Caco-2 (cell line): ENCODE results near the gene REX1BD. TPM values are rescaled to one million over a fixed set of nuclear protein-coding genes. Genes with fewer than 3 reads are reported as not detected.

Source experiments
- BruUV-seq: library from RNA; stranded (reverse); fragments of 400-500 nt; replicated peaks from 2 replicates; lab custom pipeline; 2021; lab: Mats Ljungman, UMichigan
- CTCF ChIA-PET: fragments of 300-600 bp; sonication (Branson Sonifier 250); formaldehyde crosslinking; loops from one replicate; lab custom pipeline; 2022; ENCODE audit warnings: antibody characterized with exemption; lab: Charles Lee
- POLR2A ChIA-PET: fragments of 300-600 bp; sonication (Branson Sonifier 250); formaldehyde crosslinking; loops from one replicate; lab custom pipeline; 2022; ENCODE audit warnings: antibody characterized with exemption; lab: Charles Lee
- DNase-seq, 2 experiments: peaks; one replicate each; pipeline versions ENCODE4 v3.0.0 to v3.0.0-alpha.2; 2020 to 2022
- H3K27me3 ChIP-seq: replicated peaks from 2 replicates; pipeline ENCODE4 v1.6.0; 2011; ENCODE audit warnings: low read length; ENCODE audit not compliant: control insufficient read depth, insufficient read depth
- H3K36me3 ChIP-seq: 2 replicates; pipeline ENCODE4 v1.5.1; 2011; ENCODE audit warnings: low read length; ENCODE audit not compliant: control insufficient read depth, insufficient read depth
- H3K4me1 ChIP-seq: fragments of 250-450 bp; sonication (Bioruptor Pico); 2 replicates; pipeline ENCODE4 v1.5.1; 2020; ENCODE audit warnings: mild to moderate bottlenecking
- H3K4me3 ChIP-seq: 2 replicates; pipeline ENCODE4 v1.5.1; 2011; ENCODE audit warnings: low read depth, mild to moderate bottlenecking, control low read depth, low read length
- H3K9me3 ChIP-seq: fragments of 250-450 bp; sonication (Bioruptor Pico); 2 replicates; pipeline ENCODE4 v1.5.1; 2020; ENCODE audit warnings: mild to moderate bottlenecking, moderate library complexity
- H3K27ac Mint-ChIP-seq: one replicate; pipeline ENCODE4 v1.8.0; 2022; ENCODE audit warnings: mixed read lengths; ENCODE audit not compliant: unreplicated experiment
- H3K27me3 Mint-ChIP-seq: one replicate; pipeline ENCODE4 v1.8.0; 2022; ENCODE audit warnings: mixed read lengths; ENCODE audit not compliant: insufficient read depth, unreplicated experiment
- H3K36me3 Mint-ChIP-seq: one replicate; pipeline ENCODE4 v1.8.0; 2022; ENCODE audit warnings: mild to moderate bottlenecking, mixed read lengths; ENCODE audit not compliant: insufficient read depth, unreplicated experiment
- H3K4me1 Mint-ChIP-seq: one replicate; pipeline ENCODE4 v1.8.0; 2022; ENCODE audit warnings: low read depth, mixed read lengths; ENCODE audit not compliant: unreplicated experiment
- H3K4me3 Mint-ChIP-seq: one replicate; pipeline ENCODE4 v1.8.0; 2022; ENCODE audit warnings: mild to moderate bottlenecking, moderate library complexity, mixed read lengths; ENCODE audit not compliant: unreplicated experiment
- H3K9me3 Mint-ChIP-seq: one replicate; pipeline ENCODE4 v1.8.0; 2022; ENCODE audit warnings: mixed read lengths; ENCODE audit not compliant: unreplicated experiment
- intact Hi-C: fragments of 100-400 bp; cut with micrococcal nuclease; formaldehyde crosslinking; loops from one replicate; pipeline ENCODE4 v1.10.0; 2022; ENCODE audit not compliant: unreplicated experiment
- total RNA-seq: library from RNA; stranded (reverse); gene quantifications from 2 replicates; pipeline ENCODE4 v1.2.3, GENCODE V29; 2022
- TF ChIP-seq, protein P1 (sequence below), 2 experiments: fragments of 200-600 bp in 1 of 2; IDR thresholded peaks; 1 replicate in 1 of 2; 2 replicates in 1 of 2; pipeline versions ENCODE4 v1.5.1 to v1.8.0; 2011 to 2022; ENCODE audit warnings: antibody characterized with exemption in 1 of 2, control low read depth in 1 of 2, inconsistent platforms in 1 of 2, low read depth in 1 of 2, low read length in 1 of 2, mild to moderate bottlenecking in 1 of 2, moderate library complexity in 1 of 2; ENCODE audit not compliant: insufficient read depth in 1 of 2, severe bottlenecking in 1 of 2, unreplicated experiment in 1 of 2

REX1BD gene
- total RNA-seq, 1 experiment from 2014 or later: 48.3 TPM

DNA sequence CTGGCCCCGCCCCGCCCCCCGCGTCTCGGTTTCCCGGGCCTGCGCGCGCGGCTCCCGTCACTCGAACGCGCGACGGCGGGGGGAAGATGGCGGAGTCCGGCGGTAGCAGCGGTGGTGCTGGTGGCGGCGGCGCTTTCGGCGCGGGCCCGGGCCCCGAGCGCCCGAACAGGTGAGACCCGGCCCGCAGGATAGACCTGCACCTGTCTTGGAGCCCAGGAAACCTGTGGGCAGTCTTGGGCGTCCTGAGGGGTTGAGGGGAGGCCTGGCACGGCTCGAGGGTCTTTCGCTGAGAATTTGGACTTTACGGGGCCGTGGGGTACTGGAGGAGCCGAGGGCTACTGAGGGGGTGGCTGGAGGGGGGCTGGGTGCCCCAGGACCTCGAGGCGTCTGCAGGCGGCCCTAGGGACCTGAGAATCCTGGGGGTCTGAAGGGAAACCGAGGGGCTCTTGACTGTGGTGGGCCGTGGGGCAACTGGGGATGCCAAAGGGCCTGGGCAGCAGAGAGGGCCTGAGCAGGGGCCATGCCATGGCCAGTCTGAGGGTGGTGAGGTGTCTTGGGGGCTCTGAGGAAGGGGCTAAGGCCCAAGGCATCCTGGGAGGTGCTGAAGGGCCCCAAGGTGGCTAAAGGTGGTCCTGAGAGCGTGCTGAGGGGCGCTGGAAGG is 48.5 kb downstream of the REX1BD start, which contains the start of gene KLHL26:
Gene KLHL26 (plus strand): TSS at position 60 of the 661 bp plus-strand sequence. CDS start 27 bp downstream, at position 87.
- POLR2A ChIA-PET: no interaction called here
- peaks cover 15% of the 10 kb centered on the region for H3K4me1 Mint-ChIP-seq
- no peaks in the 10 kb centered on the region for H3K36me3 ChIP-seq
- H3K27me3 ChIP-seq: no peaks in the 10 kb centered on the region
- TF ChIP-seq, protein P1, sequence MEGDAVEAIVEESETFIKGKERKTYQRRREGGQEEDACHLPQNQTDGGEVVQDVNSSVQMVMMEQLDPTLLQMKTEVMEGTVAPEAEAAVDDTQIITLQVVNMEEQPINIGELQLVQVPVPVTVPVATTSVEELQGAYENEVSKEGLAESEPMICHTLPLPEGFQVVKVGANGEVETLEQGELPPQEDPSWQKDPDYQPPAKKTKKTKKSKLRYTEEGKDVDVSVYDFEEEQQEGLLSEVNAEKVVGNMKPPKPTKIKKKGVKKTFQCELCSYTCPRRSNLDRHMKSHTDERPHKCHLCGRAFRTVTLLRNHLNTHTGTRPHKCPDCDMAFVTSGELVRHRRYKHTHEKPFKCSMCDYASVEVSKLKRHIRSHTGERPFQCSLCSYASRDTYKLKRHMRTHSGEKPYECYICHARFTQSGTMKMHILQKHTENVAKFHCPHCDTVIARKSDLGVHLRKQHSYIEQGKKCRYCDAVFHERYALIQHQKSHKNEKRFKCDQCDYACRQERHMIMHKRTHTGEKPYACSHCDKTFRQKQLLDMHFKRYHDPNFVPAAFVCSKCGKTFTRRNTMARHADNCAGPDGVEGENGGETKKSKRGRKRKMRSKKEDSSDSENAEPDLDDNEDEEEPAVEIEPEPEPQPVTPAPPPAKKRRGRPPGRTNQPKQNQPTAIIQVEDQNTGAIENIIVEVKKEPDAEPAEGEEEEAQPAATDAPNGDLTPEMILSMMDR (IDR thresholded peaks at IDR 0.05; ENCODE audit: insufficient read depth in 1 of 2, low read depth in 1 of 2, low read length in 1 of 2, severe bottlenecking in 1 of 2, unreplicated experiment in 1 of 2): no peak
- CTCF ChIA-PET: no interaction called here
- peak within 1 kb of the TSS; percentile 76 for H3K4me3 Mint-ChIP-seq
- peak within 1 kb of the TSS; percentile 98 for H3K4me3 ChIP-seq
- H3K4me1 ChIP-seq: peaks cover 15% of the 10 kb centered on the region
- H3K9me3 Mint-ChIP-seq: no peaks in the 10 kb centered on the region
- H3K9me3 ChIP-seq: no peaks in the 10 kb centered on the region
- DNase-seq: no peak
- H3K36me3 Mint-ChIP-seq: peaks cover 9% of the 10 kb centered on the region
- intact Hi-C loops: loop anchor here (1.0 to 2.0 kb wide), 2 partner anchors 48 to 115 kb away; partner anchors contain the start of genes ELL and REX1BD
- BruUV-seq: no TSS peak
- H3K27me3 Mint-ChIP-seq: peaks cover 6% of the 10 kb centered on the region
- peak within 1 kb of the TSS; percentile 69 for H3K27ac Mint-ChIP-seq

DNA sequence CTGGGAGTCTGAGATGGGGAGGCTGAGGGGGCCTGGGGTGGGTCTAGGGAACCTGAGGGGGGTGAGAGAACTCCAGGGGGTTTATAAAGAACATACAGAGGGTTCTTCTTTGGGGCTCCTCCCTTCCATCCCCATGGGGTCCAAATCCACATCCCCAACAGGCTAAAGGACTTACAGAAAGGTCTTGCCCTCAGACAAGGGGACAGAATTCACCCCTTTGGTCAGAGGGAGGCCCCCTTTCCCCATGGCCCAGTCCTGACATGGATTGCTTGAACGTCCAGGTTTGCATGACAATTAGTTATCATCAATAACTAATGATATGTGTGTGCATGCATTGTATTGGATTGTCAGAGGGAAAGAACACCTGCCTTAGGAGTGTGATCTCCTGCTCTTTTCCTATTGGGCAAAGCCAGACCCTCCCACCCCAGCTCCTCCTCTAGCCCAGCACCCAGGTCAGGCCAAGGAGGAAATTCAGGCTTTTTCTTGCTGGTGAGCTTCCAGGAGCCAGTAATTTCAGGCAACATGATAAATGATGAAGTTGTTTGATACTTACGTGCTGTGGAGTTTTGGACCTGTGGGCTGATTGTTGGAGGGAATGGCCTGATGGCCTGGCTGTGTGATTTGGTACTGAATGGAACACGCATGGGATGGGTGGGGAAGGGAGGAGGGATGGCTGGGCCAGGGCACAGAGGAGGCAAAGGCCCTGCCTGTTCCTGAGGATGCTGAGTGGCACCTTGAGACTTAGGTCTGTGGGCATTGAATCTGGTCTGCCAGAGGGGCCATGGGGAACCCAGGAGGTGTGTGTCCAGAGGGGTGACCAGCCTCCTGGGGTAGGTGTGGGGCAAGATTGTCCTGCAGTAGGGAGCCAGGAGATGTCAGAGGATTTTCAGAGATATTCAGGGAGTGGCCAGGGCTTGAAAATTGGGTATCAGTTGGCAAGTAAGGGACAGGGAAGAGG is 49.4 kb downstream of the REX1BD start:
- BruUV-seq: no TSS peak
- TF ChIP-seq, protein P1 (IDR thresholded peaks at IDR 0.05; ENCODE audit: insufficient read depth in 1 of 2, low read depth in 1 of 2, low read length in 1 of 2, severe bottlenecking in 1 of 2, unreplicated experiment in 1 of 2): no peak
- peak overlapping the region; percentile 76 for H3K4me3 Mint-ChIP-seq
- Histone ChIP-seq H3K4me3 (peak overlapping the region; percentile 98), H3K27me3 (no peaks in the 10 kb centered on the region), H3K4me1 (peaks cover 15% of the 10 kb centered on the region), H3K9me3 (no peaks in the 10 kb centered on the region), H3K36me3 (no peaks in the 10 kb centered on the region)
- no peaks in the 10 kb centered on the region for H3K9me3 Mint-ChIP-seq
- CTCF ChIA-PET: no interaction called here
- peaks cover 15% of the 10 kb centered on the region for H3K4me1 Mint-ChIP-seq
- H3K27ac Mint-ChIP-seq: no peak overlapping the region
- peaks cover 9% of the 10 kb centered on the region for H3K36me3 Mint-ChIP-seq
- POLR2A ChIA-PET: interaction anchor here (0.6 kb wide), 1 partner anchor 44 kb away, joined by 10 read pairs; no protein-coding TSS in a partner anchor
- intact Hi-C loops: loop anchor here (2.0 kb wide), 1 partner anchor 49 kb away; the partner anchor contains the start of gene REX1BD
- peaks cover 6% of the 10 kb centered on the region for H3K27me3 Mint-ChIP-seq
- DNase-seq: peak in 1 of 2 experiments; percentile 31

DNA sequence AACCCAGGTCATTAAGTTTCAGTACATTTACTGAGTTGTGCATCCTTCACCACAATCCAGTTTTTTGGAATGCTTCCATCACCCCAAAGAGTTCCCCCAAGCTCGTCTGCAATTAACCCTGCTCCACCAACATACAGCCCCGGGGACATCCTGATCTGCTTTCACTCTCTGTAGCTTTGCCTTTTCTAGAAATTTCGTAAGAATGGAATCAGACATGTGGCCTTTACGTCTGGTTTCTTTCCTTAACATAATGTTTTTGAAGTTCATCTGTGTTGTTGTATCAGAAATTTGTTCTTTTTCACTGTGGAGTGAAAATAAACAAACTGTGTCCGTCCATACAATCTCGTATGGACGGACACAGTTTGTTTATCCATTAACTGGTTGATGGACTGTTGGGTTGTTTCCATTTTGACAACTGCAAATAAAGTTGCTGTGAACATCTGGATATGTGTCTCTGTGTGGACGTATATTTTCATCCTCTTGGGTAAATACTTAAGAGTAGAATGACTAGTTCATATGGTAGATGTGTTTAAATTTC is 51.2 kb downstream of the REX1BD start:
- POLR2A ChIA-PET: no interaction called here
- intact Hi-C loops: no loop called here
- H3K4me1 Mint-ChIP-seq: peaks cover 12% of the 10 kb centered on the region

More for the DNA sequence above, 51.2 kb downstream of the REX1BD start:
- H3K4me3 ChIP-seq: no peak overlapping the region
- TF ChIP-seq, protein P1 (IDR thresholded peaks at IDR 0.05; ENCODE audit: insufficient read depth in 1 of 2, low read depth in 1 of 2, low read length in 1 of 2, severe bottlenecking in 1 of 2, unreplicated experiment in 1 of 2): no peak
- peaks cover 1% of the 10 kb centered on the region for H3K27me3 Mint-ChIP-seq
- H3K9me3 ChIP-seq: no peaks in the 10 kb centered on the region
- H3K27me3 ChIP-seq: no peaks in the 10 kb centered on the region
- DNase-seq: no peak
- H3K4me1 ChIP-seq: peaks cover 15% of the 10 kb centered on the region
- H3K4me3 Mint-ChIP-seq: no peak overlapping the region
- H3K27ac Mint-ChIP-seq: no peak overlapping the region
- no peaks in the 10 kb centered on the region for H3K9me3 Mint-ChIP-seq
- CTCF ChIA-PET: interaction anchor here (0.5 to 0.7 kb wide), 2 partner anchors 21 to 189 kb away, joined by 3 read pairs; no protein-coding TSS in a partner anchor
- H3K36me3 Mint-ChIP-seq: peaks cover 9% of the 10 kb centered on the region
- no TSS peak for BruUV-seq
- no peaks in the 10 kb centered on the region for H3K36me3 ChIP-seq
